HEK293 (cell line): Measurements from ENCODE around the gene CNTN4.
"Not testable (repeated sequence)": the region's sequence is repeated elsewhere in the genome, so short reads cannot be mapped to it uniquely, and the experiment has no call there.

ENCODE experiments used
- CTCF ChIA-PET: fragments of 350-600 bp; formaldehyde crosslinking; extraction: SDS; loops from one replicate; lab custom pipeline; 2021; ENCODE audit warnings: antibody characterized with exemption; lab: Yijun Ruan, JAX
- POLR2A ChIA-PET: fragments of 300-600 bp; formaldehyde crosslinking; extraction: SDS; loops from one replicate; lab custom pipeline; 2020; ENCODE audit warnings: antibody characterized with exemption, inconsistent platforms; lab: Yijun Ruan, JAX
- H3K27ac ChIP-seq: fragments of 200-500 bp; sonication (Bioruptor generic); 2 replicates; pipeline ENCODE4 v1.5.1; 2014; ENCODE audit warnings: low read depth, low read length, control low read depth, inconsistent platforms; ENCODE audit errors: extremely low read depth
- H3K36me3 ChIP-seq, 2 experiments: fragments of 200-500 bp in 1 of 2; sonication (Bioruptor generic) in 1 of 2; 1 replicate in 1 of 2; 2 replicates in 1 of 2; pipeline ENCODE4 v1.5.1; 2014 to 2017; ENCODE audit warnings: inconsistent platforms in 2 of 2, low read length in 2 of 2; ENCODE audit not compliant: control insufficient read depth in 2 of 2, insufficient read depth in 1 of 2
- H3K4me1 ChIP-seq: fragments of 200-500 bp; sonication (Bioruptor generic); 2 replicates; pipeline ENCODE4 v1.5.1; 2014; ENCODE audit warnings: mild to moderate bottlenecking, low read length, inconsistent platforms; ENCODE audit not compliant: control insufficient read depth, insufficient read depth
- H3K4me3 ChIP-seq: 2 replicates; pipeline ENCODE4 v1.5.1; 2011; ENCODE audit warnings: low read depth, mild to moderate bottlenecking, control low read depth, low read length, moderate library complexity
- H3K9me3 ChIP-seq: fragments of 200-500 bp; sonication (Bioruptor generic); 2 replicates; pipeline ENCODE4 v1.5.1; 2014; ENCODE audit warnings: low read depth, low read length, inconsistent platforms; ENCODE audit not compliant: control insufficient read depth, insufficient read depth
- CTCF ChIP-seq: fragments of 450-650 bp; formaldehyde crosslinking; IDR thresholded peaks from 2 replicates; pipeline ENCODE4 v1.5.1; 2016; ENCODE audit warnings: missing biosample characterization, missing genetic modification characterization
- GLIS2 ChIP-seq: fragments of 450-650 bp; formaldehyde crosslinking; IDR thresholded peaks from 2 replicates; pipeline ENCODE4 v1.5.1; 2016; ENCODE audit warnings: missing biosample characterization, missing genetic modification characterization
- MZF1 ChIP-seq: fragments of 450-650 bp; formaldehyde crosslinking; IDR thresholded peaks from 2 replicates; pipeline ENCODE4 v1.5.1; 2017; ENCODE audit warnings: missing biosample characterization, missing genetic modification characterization, borderline replicate concordance
- SCRT1 ChIP-seq: fragments of 450-650 bp; formaldehyde crosslinking; IDR thresholded peaks from 2 replicates; pipeline ENCODE4 v1.5.1; 2016; ENCODE audit warnings: missing biosample characterization, missing genetic modification characterization, borderline replicate concordance
- SP7 ChIP-seq: fragments of 450-650 bp; formaldehyde crosslinking; IDR thresholded peaks from 2 replicates; pipeline ENCODE4 v1.5.1; 2016; ENCODE audit warnings: missing biosample characterization, missing genetic modification characterization
- TRIM28 ChIP-seq: IDR thresholded peaks from 2 replicates; pipeline ENCODE4 v1.6.1; 2011; ENCODE audit warnings: low read length, control low read depth, borderline replicate concordance
- ZIC2 ChIP-seq: fragments of 450-650 bp; formaldehyde crosslinking; IDR thresholded peaks from 2 replicates; pipeline ENCODE4 v1.5.1; 2016; ENCODE audit warnings: missing biosample characterization, missing genetic modification characterization
- ZNF132 ChIP-seq: fragments of 450-650 bp; formaldehyde crosslinking; IDR thresholded peaks from 2 replicates; pipeline ENCODE4 v1.5.1; 2017; ENCODE audit warnings: missing biosample characterization, missing genetic modification characterization, borderline replicate concordance
- ZNF157 ChIP-seq: fragments of 450-650 bp; formaldehyde crosslinking; IDR thresholded peaks from 2 replicates; pipeline ENCODE4 v1.5.1; 2016; ENCODE audit warnings: missing biosample characterization, missing genetic modification characterization
- ZNF174 ChIP-seq: fragments of 450-650 bp; formaldehyde crosslinking; IDR thresholded peaks from 2 replicates; pipeline ENCODE4 v1.5.0; 2017; ENCODE audit warnings: missing biosample characterization, mild to moderate bottlenecking, missing genetic modification characterization
- ZNF175 ChIP-seq: fragments of 450-650 bp; formaldehyde crosslinking; IDR thresholded peaks from 2 replicates; pipeline ENCODE4 v1.5.1; 2016; ENCODE audit warnings: missing biosample characterization, missing genetic modification characterization
- ZNF354C ChIP-seq: fragments of 450-650 bp; formaldehyde crosslinking; IDR thresholded peaks from 2 replicates; pipeline ENCODE4 v1.5.1; 2016; ENCODE audit warnings: missing biosample characterization, missing genetic modification characterization, low read depth, borderline replicate concordance
- ZNF398 ChIP-seq: fragments of 450-650 bp; formaldehyde crosslinking; IDR thresholded peaks from 2 replicates; pipeline ENCODE4 v1.5.1; 2017; ENCODE audit warnings: missing biosample characterization, missing genetic modification characterization
- ZNF548 ChIP-seq: fragments of 450-650 bp; formaldehyde crosslinking; IDR thresholded peaks from 2 replicates; pipeline ENCODE4 v1.5.1; 2016; ENCODE audit warnings: missing biosample characterization, missing genetic modification characterization
- ZNF555 ChIP-seq: fragments of 450-650 bp; formaldehyde crosslinking; conservative IDR thresholded peaks from 2 replicates; pipeline ENCODE4 v1.5.1; 2017; ENCODE audit warnings: missing biosample characterization, mild to moderate bottlenecking, missing genetic modification characterization, inconsistent platforms
- ZNF610 ChIP-seq: fragments of 450-650 bp; formaldehyde crosslinking; IDR thresholded peaks from 2 replicates; pipeline ENCODE4 v1.5.1; 2016; ENCODE audit warnings: missing biosample characterization, missing genetic modification characterization, borderline replicate concordance
- ZNF629 ChIP-seq: fragments of 450-650 bp; formaldehyde crosslinking; IDR thresholded peaks from 2 replicates; pipeline ENCODE4 v1.5.1; 2017; ENCODE audit warnings: missing biosample characterization, missing genetic modification characterization
- ZSCAN23 ChIP-seq: fragments of 450-650 bp; formaldehyde crosslinking; IDR thresholded peaks from 2 replicates; pipeline ENCODE4 v1.5.1; 2016; ENCODE audit warnings: missing biosample characterization, missing genetic modification characterization
- ZSCAN4 ChIP-seq: fragments of 450-650 bp; formaldehyde crosslinking; IDR thresholded peaks from 2 replicates; pipeline ENCODE4 v1.5.1; 2017; ENCODE audit warnings: missing biosample characterization, missing genetic modification characterization

Gene CNTN4

GRCh38 chr3:2819571-2819970 is 720.9 kb downstream of the CNTN4 start (continued):
- TF ChIP-seq ZNF132 (tag by site-specific recombination) (no peak), ZNF548 (tag by site-specific recombination) (no peak), ZIC2 (tag by site-specific recombination) (no peak)

DNA sequence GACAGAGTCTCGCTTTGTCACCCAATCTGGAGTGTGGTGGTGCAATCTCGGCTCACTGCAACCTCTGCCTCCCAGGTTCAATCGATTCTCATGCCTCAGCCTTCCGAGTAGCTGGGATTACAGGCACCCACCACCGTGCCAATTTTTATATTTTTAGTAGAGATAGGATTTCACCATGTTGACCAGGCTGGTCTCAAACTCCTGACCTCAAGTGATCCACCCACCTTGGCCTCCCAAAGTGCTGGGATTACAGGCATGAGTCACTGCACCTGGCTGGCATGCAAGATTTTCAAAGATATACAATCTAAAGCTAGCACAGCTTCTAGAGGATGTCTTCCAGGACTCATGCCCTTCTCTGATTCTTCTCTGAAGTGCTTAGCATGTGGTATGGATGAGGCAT is 722.3 kb downstream of the CNTN4 start:
- H3K4me1 ChIP-seq, H3K27ac ChIP-seq, H3K9me3 ChIP-seq, H3K4me3 ChIP-seq, CTCF ChIA-PET, H3K36me3 ChIP-seq: not testable (repeated sequence)
- POLR2A ChIA-PET = interaction anchor here (0.6 kb wide), 1 partner anchor 13 kb away, joined by 3 read pairs; no protein-coding TSS in a partner anchor

DNA sequence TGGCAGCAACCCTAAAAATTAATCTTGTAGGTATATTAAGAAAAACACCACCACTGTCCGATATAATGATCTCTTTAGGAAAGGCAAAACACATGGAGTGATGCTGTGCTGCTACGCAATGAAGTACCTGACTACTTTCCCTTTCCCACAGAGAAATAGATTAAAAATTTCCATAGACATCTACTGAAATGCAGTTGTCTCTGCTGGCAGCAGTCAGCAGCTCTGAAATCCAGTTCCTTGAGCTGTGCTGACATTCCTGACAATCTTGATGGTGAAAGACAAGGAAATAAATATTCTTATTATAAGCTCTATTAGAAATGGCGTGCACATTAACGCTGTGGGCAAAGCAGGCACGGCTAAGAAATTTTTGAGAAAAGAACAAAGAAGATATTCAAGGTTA is 723.9 kb downstream of the CNTN4 start:
- no peaks in the 10 kb centered on the region for H3K9me3 ChIP-seq
- H3K4me3 ChIP-seq = no peak overlapping the region
- no peak overlapping the region for H3K27ac ChIP-seq
- no peaks in the 10 kb centered on the region for H3K4me1 ChIP-seq
- POLR2A ChIA-PET = no interaction called here
- H3K36me3 ChIP-seq = no peaks in the 10 kb centered on the region
- no peak for TF ChIP-seq ZSCAN23
- TF ChIP-seq SP7 (tag by site-specific recombination) = no peak
- TF ChIP-seq ZNF398 (tag by site-specific recombination) = no peak
- no peak for TF ChIP-seq ZNF629 (tag by site-specific recombination)
- TF ChIP-seq ZNF157 (tag by site-specific recombination) = no peak
- TF ChIP-seq ZNF555 (tag by site-specific recombination) = no peak
- no peak for TF ChIP-seq CTCF (tag by site-specific recombination)
- no peak for TF ChIP-seq ZNF174
- CTCF ChIA-PET = no interaction called here

- Histone ChIP-seq H3K36me3 (no peaks in the 10 kb centered on the region), H3K27ac (no peak overlapping the region), H3K4me1 (no peaks in the 10 kb centered on the region), H3K9me3 (no peaks in the 10 kb centered on the region), H3K4me3 (no peak overlapping the region)
- CTCF ChIA-PET = no interaction called here
- POLR2A ChIA-PET = no interaction called here
- TF ChIP-seq SCRT1 (tag by site-specific recombination) = no peak
Observed at GRCh38 chr3:2823031-2823430, 724.4 kb downstream of the CNTN4 start.

- Histone ChIP-seq H3K4me1 (no peaks in the 10 kb centered on the region), H3K9me3 (no peaks in the 10 kb centered on the region), H3K27ac (no peak overlapping the region), H3K4me3 (no peak overlapping the region), H3K36me3 (no peaks in the 10 kb centered on the region)
- ChIA-PET POLR2A (no interaction called here), CTCF (no interaction called here)
- TF ChIP-seq TRIM28 (no peak), ZNF610 (no peak), GLIS2 (tag by site-specific recombination) (no peak), ZSCAN4 (tag by site-specific recombination) (no peak), MZF1 (no peak), ZNF354C (no peak), ZNF175 (tag by site-specific recombination) (no peak)
Observed at GRCh38 chr3:2823437-2824211, 725.0 kb downstream of the CNTN4 start.
